Breast epithelium (tissue), 4 donors: ENCODE data around the gene MAP3K2. TPM values are rescaled to one million over a fixed set of nuclear protein-coding genes. Genes with fewer than 3 reads are reported as not detected.

ENCODE experiments used
- DNase-seq, 2 donors: peaks; one replicate each; pipeline ENCODE4 v3.0.0-alpha.2; 2019; ENCODE audit warnings: low spot score in 2 of 2
- H3K27ac ChIP-seq, 2 donors: fragments of 200-600 bp; sonication (generic) in 1 of 2; one replicate each; pipeline ENCODE4 v1.5.1; 2016 to 2019; ENCODE audit warnings: mild to moderate bottlenecking in 1 of 2
- H3K27me3 ChIP-seq, 2 donors: fragments of 200-600 bp; sonication (generic) in 1 of 2; one replicate each; pipeline versions ENCODE4 v1.5.1 to v1.6.0; 2017 to 2019; ENCODE audit warnings: control low read depth in 1 of 2, mild to moderate bottlenecking in 1 of 2
- H3K36me3 ChIP-seq: fragments of 200-600 bp; one replicate; pipeline ENCODE4 v1.5.1; 2019
- H3K4me1 ChIP-seq, 2 donors: fragments of 200-600 bp; sonication (generic); one replicate each; pipeline ENCODE4 v1.5.1; 2016 to 2019; ENCODE audit warnings: control low read depth in 1 of 2
- H3K4me3 ChIP-seq, 3 donors: fragments of 200-600 bp; sonication (generic); 1 replicate in 2 of 3; 2 replicates in 1 of 3; pipeline ENCODE4 v1.5.1; 2016 to 2019; ENCODE audit warnings: mild to moderate bottlenecking in 3 of 3, moderate library complexity in 2 of 3
- H3K9me3 ChIP-seq, 2 donors: fragments of 200-600 bp; sonication (generic) in 1 of 2; one replicate each; pipeline ENCODE4 v1.5.1; 2016 to 2019; ENCODE audit warnings: control low read depth in 1 of 2
- POLR2A ChIP-seq: fragments of 450-650 bp; IDR thresholded peaks from one replicate; pipeline ENCODE4 v1.6.1; 2016; ENCODE audit warnings: antibody characterized with exemption, mild to moderate bottlenecking, moderate library complexity
- POLR2AphosphoS5 ChIP-seq, 3 donors: sonication (generic); formaldehyde crosslinking; IDR thresholded peaks; one replicate each; pipeline ENCODE4 v1.6.1; 2017; ENCODE audit warnings: antibody characterized with exemption in 3 of 3
- intact Hi-C: fragments of 100-400 bp; cut with DNase I; formaldehyde crosslinking; loops from one replicate; pipeline ENCODE4 v1.15.1; 2023; ENCODE audit warnings: low total_unique reads
- total RNA-seq, 3 donors: library from RNA; depleted of rRNA; stranded (reverse); fragments of >200 nt; gene quantifications; one replicate each; pipeline ENCODE4 v1.1.0, GENCODE V29; 2016
- TF ChIP-seq, protein P1 (sequence below), 3 donors: fragments of 450-650 bp; IDR thresholded peaks; one replicate each; pipeline ENCODE4 v1.5.1; 2016 to 2017; ENCODE audit warnings: antibody characterized with exemption in 3 of 3, mild to moderate bottlenecking in 3 of 3, moderate library complexity in 3 of 3

Gene MAP3K2
- total RNA-seq, 3 donors from 2014 or later: 55.7 to 62.2 (median 58.4) TPM

DNA sequence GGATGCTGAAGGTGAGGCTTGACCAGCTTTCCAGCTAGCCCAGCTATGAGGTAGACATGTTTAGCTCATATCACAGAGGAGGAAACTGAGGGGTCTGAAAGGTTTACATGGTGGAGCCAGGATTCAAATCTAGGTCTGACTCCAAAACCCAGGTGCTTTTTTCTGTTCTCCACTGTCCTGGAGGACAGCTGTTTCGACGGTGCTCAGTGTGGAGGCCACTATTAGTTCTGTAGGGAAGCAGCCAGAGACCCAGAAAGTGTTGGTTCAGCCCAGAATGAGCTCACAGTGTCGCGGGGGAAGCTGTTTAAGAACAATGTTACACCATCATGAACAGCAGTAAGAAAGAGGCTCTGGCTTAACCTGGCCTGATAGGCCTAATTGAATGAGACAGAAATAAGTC, 41.5 kb upstream of the MAP3K2 start:
- no peaks in the 10 kb centered on the region for H3K36me3 ChIP-seq

GRCh38 chr2:127428815-127429109, 41.0 kb upstream of the MAP3K2 start:
- TF ChIP-seq POLR2AphosphoS5 (IDR thresholded peaks at IDR 0.05): no peak
- TF ChIP-seq POLR2A: no peak
- TF ChIP-seq, protein P1, sequence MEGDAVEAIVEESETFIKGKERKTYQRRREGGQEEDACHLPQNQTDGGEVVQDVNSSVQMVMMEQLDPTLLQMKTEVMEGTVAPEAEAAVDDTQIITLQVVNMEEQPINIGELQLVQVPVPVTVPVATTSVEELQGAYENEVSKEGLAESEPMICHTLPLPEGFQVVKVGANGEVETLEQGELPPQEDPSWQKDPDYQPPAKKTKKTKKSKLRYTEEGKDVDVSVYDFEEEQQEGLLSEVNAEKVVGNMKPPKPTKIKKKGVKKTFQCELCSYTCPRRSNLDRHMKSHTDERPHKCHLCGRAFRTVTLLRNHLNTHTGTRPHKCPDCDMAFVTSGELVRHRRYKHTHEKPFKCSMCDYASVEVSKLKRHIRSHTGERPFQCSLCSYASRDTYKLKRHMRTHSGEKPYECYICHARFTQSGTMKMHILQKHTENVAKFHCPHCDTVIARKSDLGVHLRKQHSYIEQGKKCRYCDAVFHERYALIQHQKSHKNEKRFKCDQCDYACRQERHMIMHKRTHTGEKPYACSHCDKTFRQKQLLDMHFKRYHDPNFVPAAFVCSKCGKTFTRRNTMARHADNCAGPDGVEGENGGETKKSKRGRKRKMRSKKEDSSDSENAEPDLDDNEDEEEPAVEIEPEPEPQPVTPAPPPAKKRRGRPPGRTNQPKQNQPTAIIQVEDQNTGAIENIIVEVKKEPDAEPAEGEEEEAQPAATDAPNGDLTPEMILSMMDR (IDR thresholded peaks at IDR 0.05): no peak
- H3K4me1 ChIP-seq: no peaks in the 10 kb centered on the region
- DNase-seq: peak in 1 of 2 donors; percentile 2
- H3K36me3 ChIP-seq: no peaks in the 10 kb centered on the region
- H3K27ac ChIP-seq: no peak overlapping the region
- no peaks in the 10 kb centered on the region for H3K9me3 ChIP-seq
- H3K4me3 ChIP-seq: no peak overlapping the region
- peaks cover 0 to 2% of the 10 kb centered on the region in 2 donors for H3K27me3 ChIP-seq
- intact Hi-C loops: no loop called here

More for the DNA sequence above, 41.5 kb upstream of the MAP3K2 start:
- Histone ChIP-seq H3K27me3 (no peaks in the 10 kb centered on the region), H3K4me3 (no peak overlapping the region), H3K27ac (no peak overlapping the region), H3K4me1 (no peaks in the 10 kb centered on the region), H3K9me3 (no peaks in the 10 kb centered on the region)
- peak in 1 of 2 donors; percentile 3 for DNase-seq
- no peak for TF ChIP-seq POLR2A
- TF ChIP-seq, protein P1 (IDR thresholded peaks at IDR 0.05): no peak
- TF ChIP-seq POLR2AphosphoS5 (IDR thresholded peaks at IDR 0.05): no peak
- intact Hi-C loops: no loop called here

- H3K27me3 ChIP-seq: peaks cover 0 to 7% of the 10 kb centered on the region in 2 donors
- intact Hi-C loops: no loop called here
- no peaks in the 10 kb centered on the region for H3K9me3 ChIP-seq
- H3K27ac ChIP-seq: no peak overlapping the region
- TF ChIP-seq POLR2A: no peak
- no peak for TF ChIP-seq POLR2AphosphoS5 (IDR thresholded peaks at IDR 0.05)
- TF ChIP-seq, protein P1 (IDR thresholded peaks at IDR 0.05): no peak
- no peaks in the 10 kb centered on the region for H3K36me3 ChIP-seq
- H3K4me1 ChIP-seq: no peaks in the 10 kb centered on the region
- DNase-seq: peak in 1 of 2 donors; percentile 11
- H3K4me3 ChIP-seq: no peak overlapping the region
These were observed 40.5 kb upstream of the MAP3K2 start for GRCh38 chr2:127428057-127428814.

GRCh38 chr2:127427376-127428056, 39.7 kb upstream of the MAP3K2 start:
- peak in 1 of 2 donors; percentile 3 for DNase-seq

More at GRCh38 chr2:127427376-127428056, 39.7 kb upstream of the MAP3K2 start:
- Histone ChIP-seq H3K4me3 (no peak overlapping the region), H3K27ac (no peak overlapping the region), H3K9me3 (no peaks in the 10 kb centered on the region), H3K4me1 (no peaks in the 10 kb centered on the region), H3K27me3 (peaks cover 2 to 14% of the 10 kb centered on the region in 2 donors), H3K36me3 (no peaks in the 10 kb centered on the region)
- intact Hi-C loops: no loop called here
- TF ChIP-seq POLR2A: no peak
- no peak for TF ChIP-seq POLR2AphosphoS5 (IDR thresholded peaks at IDR 0.05)
- TF ChIP-seq, protein P1 (IDR thresholded peaks at IDR 0.05): no peak
